ENCODE results near the gene FUCA2. TPM values are rescaled to one million over a fixed set of nuclear protein-coding genes. Genes with fewer than 3 reads are reported as not detected.
"Not testable (repeated sequence)": the region's sequence is repeated elsewhere in the genome, so short reads cannot be mapped to it uniquely, and the experiment has no call there.

Gene FUCA2
- total RNA-seq, 1 experiment from 2014 or later, result 74.8 TPM

DNA sequence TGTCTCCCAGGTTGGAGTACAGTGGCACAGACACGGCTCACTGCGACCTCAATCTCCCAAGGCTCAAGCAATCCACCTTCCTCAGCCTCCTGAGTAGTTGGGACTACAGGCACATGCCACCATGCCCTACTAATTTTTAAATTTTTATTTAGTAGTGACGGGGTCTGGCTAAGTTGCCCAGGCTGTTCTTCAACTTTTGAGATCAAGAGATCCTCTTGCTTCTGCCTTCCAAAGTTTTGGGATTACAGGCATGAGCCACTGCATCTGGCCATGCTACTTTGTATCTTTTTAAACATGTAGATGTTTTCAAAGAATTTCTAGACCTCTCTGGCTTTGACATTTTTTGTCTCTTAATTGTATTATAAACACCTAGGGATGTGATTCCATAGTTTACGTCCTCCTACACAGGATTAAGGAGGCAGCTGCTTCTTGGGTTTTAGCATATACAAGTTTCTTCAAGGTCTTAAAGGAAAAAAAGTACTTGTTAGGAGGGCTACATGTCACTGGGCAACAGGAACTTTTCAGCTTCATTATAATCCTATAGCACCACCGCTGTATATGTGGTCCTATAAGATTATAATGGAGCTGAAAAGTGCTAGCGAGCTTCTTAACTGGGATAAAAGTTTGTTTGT is 62.3 kb downstream of the FUCA2 start:
- DNase-seq (ENCODE audit: extremely low read depth, low read depth), result no peak

GRCh38 chr6:143447865-143448264 is 63.7 kb downstream of the FUCA2 start:
- not testable (repeated sequence) for DNase-seq (ENCODE audit: extremely low read depth, low read depth)

Small RNA genes lying within 50 kb of the gene (small RNA-seq; reads per million reads assigned to genes)
- 0.02 to 0.35 reads per million in 2 experiments for gene RNA5SP221

Other genes starting within 250 kb of the FUCA2 start
- gene ADAT2, start 61.0 kb downstream of the FUCA2 start, total RNA-seq (2014; rRNA removed; shearing (Covaris generic)), result 7.7 and 10.4 TPM in 2 replicates
- 16.9 and 17.9 TPM in 2 replicates for gene PEX3, start 60.9 kb downstream of the FUCA2 start, total RNA-seq (2014; rRNA removed; shearing (Covaris generic))
- 3.4 and 5.6 TPM in 2 replicates for gene PHACTR2, start 166.2 kb upstream of the FUCA2 start, total RNA-seq (2014; rRNA removed; shearing (Covaris generic))